OCI-LY3 (cell line): ENCODE results near the gene ZAR1.

Experiments
- EZH2phosphoT487 ChIP-seq: fragments of 200-600 bp; shearing (Covaris generic); IDR thresholded peaks from 2 replicates; pipeline ENCODE4 v1.6.1; 2018; ENCODE audit warnings: antibody characterized with exemption, mixed run types, low read depth
- TF ChIP-seq, protein P1 (sequence below): fragments of 200-600, 300-600 bp; sonication (generic); IDR thresholded peaks from 2 replicates; pipeline ENCODE4 v1.5.1; 2014; ENCODE audit warnings: antibody characterized with exemption, low read length, low read depth

DNA sequence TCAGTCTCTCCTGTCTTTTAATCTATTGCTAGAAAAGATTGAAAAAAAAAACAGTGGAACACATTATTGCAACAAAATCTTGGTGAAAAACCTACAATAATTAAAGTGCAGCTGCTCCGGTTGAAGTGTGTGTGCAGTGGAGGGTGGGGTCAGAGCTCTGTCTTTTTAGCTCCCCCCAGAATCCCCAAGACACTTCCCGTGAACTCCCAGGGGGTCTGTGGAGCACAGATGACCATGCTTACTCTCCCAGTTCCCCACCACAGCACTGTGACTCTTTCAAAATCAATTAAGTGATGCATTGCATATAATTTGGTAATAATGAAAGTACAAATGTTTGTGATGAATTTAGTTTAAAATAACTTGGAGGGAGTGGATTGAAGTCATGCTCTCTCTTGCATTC lies 22.6 kb upstream of the ZAR1 start:
- TF ChIP-seq, protein P1, sequence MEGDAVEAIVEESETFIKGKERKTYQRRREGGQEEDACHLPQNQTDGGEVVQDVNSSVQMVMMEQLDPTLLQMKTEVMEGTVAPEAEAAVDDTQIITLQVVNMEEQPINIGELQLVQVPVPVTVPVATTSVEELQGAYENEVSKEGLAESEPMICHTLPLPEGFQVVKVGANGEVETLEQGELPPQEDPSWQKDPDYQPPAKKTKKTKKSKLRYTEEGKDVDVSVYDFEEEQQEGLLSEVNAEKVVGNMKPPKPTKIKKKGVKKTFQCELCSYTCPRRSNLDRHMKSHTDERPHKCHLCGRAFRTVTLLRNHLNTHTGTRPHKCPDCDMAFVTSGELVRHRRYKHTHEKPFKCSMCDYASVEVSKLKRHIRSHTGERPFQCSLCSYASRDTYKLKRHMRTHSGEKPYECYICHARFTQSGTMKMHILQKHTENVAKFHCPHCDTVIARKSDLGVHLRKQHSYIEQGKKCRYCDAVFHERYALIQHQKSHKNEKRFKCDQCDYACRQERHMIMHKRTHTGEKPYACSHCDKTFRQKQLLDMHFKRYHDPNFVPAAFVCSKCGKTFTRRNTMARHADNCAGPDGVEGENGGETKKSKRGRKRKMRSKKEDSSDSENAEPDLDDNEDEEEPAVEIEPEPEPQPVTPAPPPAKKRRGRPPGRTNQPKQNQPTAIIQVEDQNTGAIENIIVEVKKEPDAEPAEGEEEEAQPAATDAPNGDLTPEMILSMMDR = no peak
- TF ChIP-seq EZH2phosphoT487 = no peak
